Adrenal gland (tissue), 19 donors: ENCODE data around the gene TTI1. TPM values are rescaled to one million over a fixed set of nuclear protein-coding genes. Genes with fewer than 3 reads are reported as not detected.
A peak's percentile ranks its signal among the peaks of the same experiment; 100 is the strongest.

Experiments
- DNase-seq, 7 donors: peaks; one replicate each; pipeline ENCODE4 v3.0.0-alpha.2; 2019 to 2020
- H3K27ac ChIP-seq, 5 donors: fragments of 200-600 bp; sonication (generic) in 4 of 5; 1 replicate in 3 of 5; 2 replicates in 2 of 5; pipeline versions ENCODE4 v1.5.1 to v1.8.0; 2016 to 2020; ENCODE audit warnings: mild to moderate bottlenecking in 1 of 5
- H3K27me3 ChIP-seq: fragments of 200-600 bp; 2 replicates; pipeline ENCODE4 v1.8.0; 2021
- H3K36me3 ChIP-seq, 2 donors: fragments of 200-600 bp; replicated peaks in 1 of 2; 1 replicate in 1 of 2; 2 replicates in 1 of 2; pipeline versions ENCODE4 v1.5.1 to v1.8.0; 2018 to 2022
- H3K4me1 ChIP-seq, 2 donors: fragments of 200-600 bp; replicated peaks in 1 of 2; 1 replicate in 1 of 2; 2 replicates in 1 of 2; pipeline versions ENCODE4 v1.5.1 to v1.8.0; 2018 to 2021
- H3K4me3 ChIP-seq, 4 donors: fragments of 200-600 bp; sonication (generic) in 3 of 4; one replicate each; pipeline ENCODE4 v1.5.1; 2016 to 2018
- H3K9me3 ChIP-seq, 3 donors: fragments of 200-600 bp; sonication (generic) in 1 of 3; replicated peaks in 1 of 3; 1 replicate in 2 of 3; 2 replicates in 1 of 3; pipeline versions ENCODE4 v1.5.1 to v1.8.0; 2016 to 2021
- POLR2A ChIP-seq, 2 donors: fragments of 450-650 bp; IDR thresholded peaks; one replicate each; pipeline ENCODE4 v1.6.1; 2017; ENCODE audit warnings: antibody characterized with exemption in 2 of 2, mild to moderate bottlenecking in 2 of 2, moderate library complexity in 1 of 2
- WGBS, 4 donors: extraction: QIAGEN DNeasy Blood & Tissue Kit in 2 of 4; methylation state at CpG; one replicate each; pipeline versions ENCODE4 v1.1.5 to v1.1.7; 2013 to 2017; 5-methylcytosine and 5-hydroxymethylcytosine counted together
- intact Hi-C, 2 donors: fragments of 100-400 bp; cut with DNase I; formaldehyde crosslinking; loops; one replicate each; pipeline versions ENCODE4 v1.14.1 to v1.15.0; 2022 to 2023
- long read RNA-seq, 10 donors: library from polyadenylated mRNA in 3 of 10; unstranded in 2 of 10; stranded (forward) in 1 of 10; transcript quantifications; one replicate each; pipeline ENCODE4 v2.0.0 and lab custom pipeline, GENCODE V29; 2021 to 2026
- polyA plus RNA-seq, 3 donors: library from polyadenylated mRNA; stranded (reverse); fragments of 200-250 nt in 2 of 3; fragments of 350-450 nt in 1 of 3; fragmentation: Illumina TruSeq in 1 of 3; extraction: RNeasy Lipid Tissue Mini Kit (QIAGEN cat#74804) in 1 of 3; gene quantifications; one replicate each; pipeline ENCODE4 v1.2.3, GENCODE V29; 2013 to 2014
- total RNA-seq, 9 donors: library from RNA; depleted of rRNA in 4 of 9; stranded (reverse); fragments of >200 nt in 4 of 9; fragments of 120-200 nt in 1 of 9; fragmentation: NEBNext Ultra II Directional in 1 of 9; extraction: Animal tissue kit (Norgen Biotek cat#: 25700) in 1 of 9; gene quantifications; one replicate each; pipeline versions ENCODE4 v1.1.0 to v1.2.4, GENCODE V29; 2013 to 2023
- TF ChIP-seq, protein P1 (sequence below), 6 experiments: fragments of 450-650 bp in 4 of 6; fragments of 200-600 bp in 2 of 6; sonication (generic) in 1 of 6; IDR thresholded peaks; 1 replicate in 5 of 6; 2 replicates in 1 of 6; pipeline versions ENCODE4 v1.5.1 to v1.8.0; 2016 to 2021; ENCODE audit warnings: antibody characterized with exemption in 6 of 6, mild to moderate bottlenecking in 2 of 6, moderate library complexity in 1 of 6
- donor health status: healthy with polysubstance abuse.
- donor health status: Bipolar disorder and iron deficiency.
- donor health status: DM: yes; HTN: yes; CAD: no.
- donor health status: DM: no; HTN: no; CAD: no.
- donor health status: DM: no; HTN: no; CAD: no.
- donor health status: DM: yes; HTN: yes; CAD: no.

Gene TTI1
- total RNA-seq (10 to 100 TPM; 12.7 to 28.7 (median 22.0) TPM), polyA plus RNA-seq (10 to 100 TPM; 12.5 to 21.6 (median 15.2) TPM)
- long read RNA-seq, donor 1, partial matches to known transcripts: 0 of 6 reads
- long read RNA-seq, donor 1, other reads (novel, unspliced or antisense): 0 of 6 reads
- long read RNA-seq, donor 2, partial matches to known transcripts: 0 of 2 reads
- long read RNA-seq, donor 2, other reads (novel, unspliced or antisense): 0 of 2 reads
- long read RNA-seq, donor 3, partial matches to known transcripts: 0 of 7 reads
- long read RNA-seq, donor 3, other reads (novel, unspliced or antisense): 0 of 7 reads
- long read RNA-seq, donor 4, transcript TTI1-201 (8 exons, 3,825 nt): major isoform, 5 of 7 reads
- long read RNA-seq, donor 4, partial matches to known transcripts: 0 of 7 reads
- long read RNA-seq, donor 4, other reads (novel, unspliced or antisense): 2 of 7 reads
- long read RNA-seq, donor 5, transcript TTI1-201 (8 exons, 3,825 nt): major isoform, 32 of 40 reads
- long read RNA-seq, donor 5, partial matches to known transcripts: 2 of 40 reads
- long read RNA-seq, donor 5, other reads (novel, unspliced or antisense): 4 of 40 reads
- long read RNA-seq, donor 6, partial matches to known transcripts: 3 of 6 reads
- long read RNA-seq, donor 6, other reads (novel, unspliced or antisense): 0 of 6 reads
- long read RNA-seq, donor 7, partial matches to known transcripts: 0 of 2 reads
- long read RNA-seq, donor 7, other reads (novel, unspliced or antisense): 0 of 2 reads
- long read RNA-seq, donor 8, partial matches to known transcripts: 6 of 11 reads
- long read RNA-seq, donor 8, other reads (novel, unspliced or antisense): 0 of 11 reads
- long read RNA-seq, donor 9, partial matches to known transcripts: 6 of 11 reads
- long read RNA-seq, donor 9, other reads (novel, unspliced or antisense): 0 of 11 reads
- long read RNA-seq, donor 10, partial matches to known transcripts: 0 of 2 reads
- long read RNA-seq, donor 10, other reads (novel, unspliced or antisense): 0 of 2 reads

DNA sequence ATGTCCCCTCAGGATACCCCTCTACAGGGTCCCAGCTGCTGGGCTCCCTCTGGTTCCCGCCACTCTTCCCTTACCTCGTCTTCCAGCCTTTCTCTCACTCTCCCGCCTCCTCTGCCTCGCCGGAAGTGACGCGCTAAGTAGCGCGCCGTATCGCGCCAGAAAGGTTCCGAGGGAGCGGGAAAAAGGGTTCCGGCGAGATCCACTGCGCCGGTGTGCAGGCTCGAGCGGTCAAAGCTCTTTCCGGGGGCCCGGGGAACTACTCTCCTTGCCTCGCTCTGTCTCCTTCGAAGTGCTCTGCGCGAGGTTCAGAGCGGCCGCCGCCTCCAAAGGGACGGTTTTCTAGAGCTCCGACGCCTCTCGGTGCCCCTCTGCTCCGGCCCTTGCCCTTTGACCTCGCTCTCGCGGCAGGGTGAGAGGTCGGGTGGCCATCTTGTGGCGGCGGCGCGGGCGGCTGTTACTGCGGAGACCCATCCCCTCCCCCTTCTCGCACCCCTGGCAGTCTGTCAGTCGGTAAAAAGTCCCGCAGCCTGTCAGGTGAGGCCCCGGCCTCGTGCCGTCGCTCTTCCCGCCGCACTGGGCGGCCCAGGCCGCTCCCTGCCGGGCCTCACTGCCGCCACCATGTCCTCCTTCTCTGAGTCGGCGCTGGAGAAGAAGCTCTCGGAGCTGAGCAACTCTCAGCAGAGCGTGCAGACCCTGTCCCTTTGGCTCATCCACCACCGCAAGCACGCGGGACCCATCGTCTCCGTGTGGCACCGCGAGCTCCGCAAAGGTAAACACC is at the start of gene TTI1, which contains the start of gene RPRD1B:
TSS of gene TTI1 (minus strand) at position 127 of the 778 bp plus-strand sequence. CDS start 19,640 bp downstream, outside the sequence.
TSS of gene RPRD1B (plus strand) at position 417 of the 778 bp plus-strand sequence. CDS start at position 619, 202 bp downstream.
- Histone ChIP-seq H3K4me1 (peaks cover 32 to 61% of the 10 kb centered on the region in 2 donors), H3K27ac (peak within 1 kb of the TSS; percentile 84 to 98 (median 96)), H3K27me3 (no peaks in the 10 kb centered on the region), H3K9me3 (no peaks in the 10 kb centered on the region), H3K4me3 (peak within 1 kb of the TSS; percentile 19 to 98 (median 59)), H3K36me3 (no peaks in the 10 kb centered on the region)
- intact Hi-C loops: loop anchor here in 1 of 2 donors (10.0 kb wide), 1 partner anchor 339 kb away; the partner anchor contains the start of gene CTNNBL1
- 0 to 1% (median 0%) methylated on average over 18 to 69 of the region's 69 CpGs for WGBS, 4 donors
- peak; percentile 15 to 74 for TF ChIP-seq POLR2A (IDR thresholded peaks at IDR 0.05)
- TF ChIP-seq, protein P1, sequence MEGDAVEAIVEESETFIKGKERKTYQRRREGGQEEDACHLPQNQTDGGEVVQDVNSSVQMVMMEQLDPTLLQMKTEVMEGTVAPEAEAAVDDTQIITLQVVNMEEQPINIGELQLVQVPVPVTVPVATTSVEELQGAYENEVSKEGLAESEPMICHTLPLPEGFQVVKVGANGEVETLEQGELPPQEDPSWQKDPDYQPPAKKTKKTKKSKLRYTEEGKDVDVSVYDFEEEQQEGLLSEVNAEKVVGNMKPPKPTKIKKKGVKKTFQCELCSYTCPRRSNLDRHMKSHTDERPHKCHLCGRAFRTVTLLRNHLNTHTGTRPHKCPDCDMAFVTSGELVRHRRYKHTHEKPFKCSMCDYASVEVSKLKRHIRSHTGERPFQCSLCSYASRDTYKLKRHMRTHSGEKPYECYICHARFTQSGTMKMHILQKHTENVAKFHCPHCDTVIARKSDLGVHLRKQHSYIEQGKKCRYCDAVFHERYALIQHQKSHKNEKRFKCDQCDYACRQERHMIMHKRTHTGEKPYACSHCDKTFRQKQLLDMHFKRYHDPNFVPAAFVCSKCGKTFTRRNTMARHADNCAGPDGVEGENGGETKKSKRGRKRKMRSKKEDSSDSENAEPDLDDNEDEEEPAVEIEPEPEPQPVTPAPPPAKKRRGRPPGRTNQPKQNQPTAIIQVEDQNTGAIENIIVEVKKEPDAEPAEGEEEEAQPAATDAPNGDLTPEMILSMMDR (IDR thresholded peaks at IDR 0.05): peak in 2 of 6 experiments; percentile 8 to 13
- peak; percentile 88 to 94 (median 91) for DNase-seq

- TF ChIP-seq, protein P1 (IDR thresholded peaks at IDR 0.05): no peak
- no peak for TF ChIP-seq POLR2A (IDR thresholded peaks at IDR 0.05)
- Histone ChIP-seq H3K36me3 (peaks cover 0 to 18% of the 10 kb centered on the region in 2 donors), H3K9me3 (no peaks in the 10 kb centered on the region), H3K4me3 (no peak overlapping the region), H3K4me1 (peaks cover 0 to 7% of the 10 kb centered on the region in 2 donors), H3K27ac (no peak overlapping the region), H3K27me3 (no peaks in the 10 kb centered on the region)
- DNase-seq: no peak
- intact Hi-C loops: no loop called here
These were observed 49.6 kb upstream of the TTI1 start for GRCh38 chr20:38082894-38083293.

DNA sequence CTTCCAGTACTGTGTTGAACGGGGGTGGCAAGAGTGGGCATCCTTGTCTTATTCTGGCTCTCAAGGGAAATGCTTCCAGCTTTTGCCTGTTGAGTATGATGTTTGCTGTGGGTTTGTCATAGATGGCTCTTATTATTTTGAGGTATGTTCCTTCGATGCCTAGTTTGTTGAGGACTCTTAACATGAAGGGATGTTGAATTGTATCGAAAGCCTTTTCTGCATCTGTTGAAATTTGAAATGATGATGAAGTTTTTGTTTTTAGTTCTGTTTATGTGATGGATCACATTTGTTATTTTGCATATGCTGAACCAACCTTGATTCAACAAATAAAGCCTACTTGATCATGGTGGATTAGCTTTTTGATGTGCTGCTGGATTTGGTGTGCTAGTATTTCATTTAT is 48.3 kb upstream of the TTI1 start:
- WGBS, 4 donors: 82 to 93% (median 92%) methylated on average over 3 of the region's 3 CpGs
- no peak for TF ChIP-seq POLR2A (IDR thresholded peaks at IDR 0.05)
- TF ChIP-seq, protein P1 (IDR thresholded peaks at IDR 0.05): no peak
- H3K4me3 ChIP-seq: no peak overlapping the region
- no peak for DNase-seq
- no peak overlapping the region for H3K27ac ChIP-seq
- H3K36me3 ChIP-seq: peaks cover 0 to 22% of the 10 kb centered on the region in 2 donors
- no peaks in the 10 kb centered on the region for H3K9me3 ChIP-seq
- intact Hi-C loops: no loop called here
- peaks cover 0 to 7% of the 10 kb centered on the region in 2 donors for H3K4me1 ChIP-seq
- H3K27me3 ChIP-seq: no peaks in the 10 kb centered on the region
